GM12801 (cell line): ENCODE data around the gene CCDC188.

Experiments
- TF ChIP-seq, protein P1 (sequence below): IDR thresholded peaks from one replicate; pipeline ENCODE4 v1.5.1; 2011; ENCODE audit warnings: control low read depth; ENCODE audit not compliant: insufficient read length; ENCODE audit errors: extremely low read depth

CCDC188 gene

DNA sequence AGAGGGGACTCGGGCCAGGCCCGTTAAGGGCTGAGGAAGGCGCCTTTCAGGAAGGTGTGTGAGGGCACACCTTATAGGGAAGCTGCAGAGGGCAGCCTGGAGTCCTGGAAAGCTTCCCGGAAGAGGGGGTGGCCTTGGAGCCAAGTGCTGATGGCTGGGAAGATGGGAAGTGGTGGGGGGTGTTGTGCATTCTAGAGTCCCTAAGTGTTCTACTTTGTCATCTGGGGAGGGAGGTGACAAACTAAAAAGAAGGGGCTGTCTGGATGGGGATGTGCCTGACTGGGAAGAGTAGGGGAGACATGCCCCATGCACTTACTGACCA is 12.5 kb downstream of the CCDC188 start:
- TF ChIP-seq, protein P1, sequence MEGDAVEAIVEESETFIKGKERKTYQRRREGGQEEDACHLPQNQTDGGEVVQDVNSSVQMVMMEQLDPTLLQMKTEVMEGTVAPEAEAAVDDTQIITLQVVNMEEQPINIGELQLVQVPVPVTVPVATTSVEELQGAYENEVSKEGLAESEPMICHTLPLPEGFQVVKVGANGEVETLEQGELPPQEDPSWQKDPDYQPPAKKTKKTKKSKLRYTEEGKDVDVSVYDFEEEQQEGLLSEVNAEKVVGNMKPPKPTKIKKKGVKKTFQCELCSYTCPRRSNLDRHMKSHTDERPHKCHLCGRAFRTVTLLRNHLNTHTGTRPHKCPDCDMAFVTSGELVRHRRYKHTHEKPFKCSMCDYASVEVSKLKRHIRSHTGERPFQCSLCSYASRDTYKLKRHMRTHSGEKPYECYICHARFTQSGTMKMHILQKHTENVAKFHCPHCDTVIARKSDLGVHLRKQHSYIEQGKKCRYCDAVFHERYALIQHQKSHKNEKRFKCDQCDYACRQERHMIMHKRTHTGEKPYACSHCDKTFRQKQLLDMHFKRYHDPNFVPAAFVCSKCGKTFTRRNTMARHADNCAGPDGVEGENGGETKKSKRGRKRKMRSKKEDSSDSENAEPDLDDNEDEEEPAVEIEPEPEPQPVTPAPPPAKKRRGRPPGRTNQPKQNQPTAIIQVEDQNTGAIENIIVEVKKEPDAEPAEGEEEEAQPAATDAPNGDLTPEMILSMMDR, result no peak

- TF ChIP-seq, protein P1, result no peak
Observed at GRCh38 chr22:20137671-20138416, 13.0 kb downstream of the CCDC188 start.

GRCh38 chr22:20137113-20137512 is 13.7 kb downstream of the CCDC188 start:
- TF ChIP-seq, protein P1, result no peak

DNA sequence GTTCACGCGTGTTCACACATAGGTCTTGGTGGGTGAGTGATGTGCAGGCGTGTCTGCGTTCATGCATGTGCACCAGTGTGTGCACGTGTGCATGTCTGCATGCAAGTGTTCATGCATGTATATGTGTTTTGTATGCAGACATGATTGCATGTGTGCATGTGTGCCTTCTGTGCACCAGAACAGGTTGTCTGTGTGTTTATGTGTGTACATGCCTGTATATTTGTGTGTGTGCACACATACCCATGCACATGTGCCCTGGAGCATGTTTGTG is 14.3 kb downstream of the CCDC188 start:
- TF ChIP-seq, protein P1, result no peak

- TF ChIP-seq, protein P1, result no peak
Observed at GRCh38 chr22:20135806-20136602, 14.9 kb downstream of the CCDC188 start.

GRCh38 chr22:20135265-20135664 is 15.6 kb downstream of the CCDC188 start:
- TF ChIP-seq, protein P1, result no peak

DNA sequence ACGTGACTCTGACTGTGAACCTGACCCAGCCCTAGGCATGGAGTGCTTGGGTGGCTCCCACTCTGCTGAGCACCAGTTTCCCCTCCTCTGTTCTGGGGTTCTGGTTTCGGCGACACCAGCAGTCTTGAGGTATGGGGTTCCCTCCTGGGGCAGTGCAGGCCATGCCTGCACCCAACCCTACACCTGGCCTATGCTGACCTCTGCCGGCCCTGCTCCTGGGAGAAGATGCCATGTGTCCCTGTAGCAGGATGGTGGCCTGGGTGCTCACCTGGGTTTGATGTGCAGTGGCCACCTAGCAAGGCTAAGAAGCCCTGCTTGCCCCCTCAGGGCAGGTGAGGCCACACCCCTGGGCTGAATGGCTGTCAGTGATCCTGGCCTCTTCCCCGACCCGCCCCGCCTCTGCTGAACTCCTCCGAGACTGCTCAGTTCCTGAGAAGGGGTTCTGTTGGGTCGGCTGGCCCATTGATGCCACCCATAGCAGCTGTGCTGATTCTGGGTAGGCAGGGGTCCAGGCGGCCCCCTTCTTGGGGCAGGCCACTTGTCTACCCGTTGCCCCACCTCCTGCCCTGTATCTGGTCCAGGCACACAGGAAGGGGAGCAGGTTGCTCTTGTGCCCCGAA is 16.8 kb downstream of the CCDC188 start:
- TF ChIP-seq, protein P1, result no peak
